GM18498 (cell line): Measurements from ENCODE around the gene ZSWIM3.

Experiments
- ATAC-seq: cut with Tn5 transposase; IDR thresholded peaks from one replicate; pipeline ENCODE4 v1.9.1; 2021; ENCODE audit warnings: mild to moderate bottlenecking, moderate library complexity; ENCODE audit not compliant: unreplicated experiment

The ZSWIM3 gene

GRCh38 chr20:45832619-45833018 is 24.8 kb upstream of the ZSWIM3 start:
- no peak for ATAC-seq

GRCh38 chr20:45833030-45833882 is 24.2 kb upstream of the ZSWIM3 start, which contains the start of gene SNX21:
TSS of gene SNX21 (plus strand) at chr20:45833799. CDS start at chr20:45833920, 121 bp downstream.
- no peak for ATAC-seq

- ATAC-seq: no peak
Observed at GRCh38 chr20:45833883-45834796, 23.3 kb upstream of the ZSWIM3 start.

- ATAC-seq: no peak
Observed at GRCh38 chr20:45834797-45835161, 22.6 kb upstream of the ZSWIM3 start.

- ATAC-seq: no peak
Observed at GRCh38 chr20:45835329-45835765, 22.1 kb upstream of the ZSWIM3 start.

- ATAC-seq: no peak
Observed at GRCh38 chr20:45835825-45836224, 21.6 kb upstream of the ZSWIM3 start.

GRCh38 chr20:45836841-45837240 is 20.6 kb upstream of the ZSWIM3 start:
- no peak for ATAC-seq

GRCh38 chr20:45840700-45841198 is 16.7 kb upstream of the ZSWIM3 start:
- ATAC-seq: no peak

GRCh38 chr20:45841407-45842129 is 15.8 kb upstream of the ZSWIM3 start:
- no peak for ATAC-seq

- ATAC-seq: no peak
Observed at GRCh38 chr20:45842169-45842812, 15.1 kb upstream of the ZSWIM3 start.

GRCh38 chr20:45843506-45843905 is 13.9 kb upstream of the ZSWIM3 start:
- ATAC-seq: no peak

GRCh38 chr20:45845452-45845851 is 12.0 kb upstream of the ZSWIM3 start:
- no peak for ATAC-seq

- no peak for ATAC-seq
Observed at GRCh38 chr20:45848421-45848820, 9.0 kb upstream of the ZSWIM3 start.

GRCh38 chr20:45848969-45849582 is 8.3 kb upstream of the ZSWIM3 start:
- ATAC-seq: no peak

- ATAC-seq: no peak
Observed at GRCh38 chr20:45850238-45850637, 7.2 kb upstream of the ZSWIM3 start.

- no peak for ATAC-seq
Observed at GRCh38 chr20:45850926-45851325, 6.5 kb upstream of the ZSWIM3 start.

- ATAC-seq: no peak
Observed at GRCh38 chr20:45851501-45851900, 5.9 kb upstream of the ZSWIM3 start.

- no peak for ATAC-seq
Observed at GRCh38 chr20:45852326-45852725, 5.1 kb upstream of the ZSWIM3 start.

GRCh38 chr20:45853484-45853883 is 3.9 kb upstream of the ZSWIM3 start:
- no peak for ATAC-seq

GRCh38 chr20:45857882-45858216 is 435 bp downstream of the ZSWIM3 start:
- peak; percentile 25 for ATAC-seq
